Immature natural killer cell (primary cell): ENCODE results near the gene GRM8. TPM values are rescaled to one million over a fixed set of nuclear protein-coding genes. Genes with fewer than 3 reads are reported as not detected.

Experiments used
- DNase-seq, 3 donors: peaks; one replicate each; pipeline ENCODE4 v3.0.0; 2022; ENCODE audit warnings: mixed read lengths in 1 of 3
- H3K27ac Mint-ChIP-seq, 6 donors: one replicate each; pipeline ENCODE4 v1.8.0; 2020; ENCODE audit warnings: mixed read lengths in 6 of 6, mild to moderate bottlenecking in 5 of 6, inconsistent platforms in 4 of 6, moderate library complexity in 3 of 6
- H3K27me3 Mint-ChIP-seq, 3 donors: one replicate each; pipeline ENCODE4 v1.8.0; 2020 to 2021; ENCODE audit warnings: low read depth in 3 of 3, mild to moderate bottlenecking in 3 of 3, mixed read lengths in 3 of 3, moderate library complexity in 3 of 3, inconsistent platforms in 1 of 3
- H3K36me3 Mint-ChIP-seq, 3 donors: one replicate each; pipeline ENCODE4 v1.8.0; 2020; ENCODE audit warnings: mixed read lengths in 3 of 3, inconsistent platforms in 2 of 3, mild to moderate bottlenecking in 2 of 3
- H3K4me1 Mint-ChIP-seq, 2 donors: one replicate each; pipeline ENCODE4 v1.8.0; 2020; ENCODE audit warnings: inconsistent platforms in 2 of 2, mild to moderate bottlenecking in 2 of 2, mixed read lengths in 2 of 2, moderate library complexity in 1 of 2
- H3K4me3 Mint-ChIP-seq, 5 donors: one replicate each; pipeline ENCODE4 v1.8.0; 2020; ENCODE audit warnings: mild to moderate bottlenecking in 5 of 5, mixed read lengths in 5 of 5, inconsistent platforms in 3 of 5, moderate library complexity in 3 of 5
- H3K9me3 Mint-ChIP-seq, 6 donors: one replicate each; pipeline ENCODE4 v1.8.0; 2020; ENCODE audit warnings: mild to moderate bottlenecking in 6 of 6, mixed read lengths in 6 of 6, inconsistent platforms in 4 of 6, moderate library complexity in 3 of 6
- polyA plus RNA-seq, 3 donors: library from polyadenylated mRNA; unstranded; fragments of 300-500 nt; fragmentation: Illumina TruSeq; gene quantifications; one replicate each; pipeline ENCODE4 v1.2.3, GENCODE V29; 2021

The GRM8 gene
- polyA plus RNA-seq, 3 donors from 2014 or later, result not detected

GRCh38 chr7:126453104-126453503 lies 799.6 kb downstream of the GRM8 start:
- Mint-ChIP-seq H3K27me3 (no peaks in the 10 kb centered on the region), H3K36me3 (no peaks in the 10 kb centered on the region), H3K9me3 (peaks cover 8 to 35% (median 15%) of the 10 kb centered on the region in 6 donors), H3K4me1 (no peaks in the 10 kb centered on the region), H3K27ac (no peak overlapping the region), H3K4me3 (no peak overlapping the region)
- no peak for DNase-seq

- Mint-ChIP-seq H3K4me3 (no peak overlapping the region), H3K27ac (no peak overlapping the region), H3K27me3 (no peaks in the 10 kb centered on the region), H3K9me3 (peaks cover 3 to 41% (median 16%) of the 10 kb centered on the region in 6 donors), H3K36me3 (no peaks in the 10 kb centered on the region), H3K4me1 (no peaks in the 10 kb centered on the region)
- no peak for DNase-seq
These were observed 802.5 kb downstream of the GRM8 start for GRCh38 chr7:126450269-126450671.

- H3K36me3 Mint-ChIP-seq, result no peaks in the 10 kb centered on the region
- peaks cover 0 to 1% (median 0%) of the 10 kb centered on the region in 3 donors for H3K27me3 Mint-ChIP-seq
- H3K4me3 Mint-ChIP-seq, result no peak overlapping the region
- no peaks in the 10 kb centered on the region for H3K4me1 Mint-ChIP-seq
- peaks cover 3 to 40% (median 14%) of the 10 kb centered on the region in 6 donors for H3K9me3 Mint-ChIP-seq
- H3K27ac Mint-ChIP-seq, result no peak overlapping the region
- DNase-seq, result no peak
These were observed 803.0 kb downstream of the GRM8 start for GRCh38 chr7:126449611-126450268.

GRCh38 chr7:126447984-126448383 lies 804.8 kb downstream of the GRM8 start:
- Mint-ChIP-seq H3K27ac (no peak overlapping the region), H3K4me1 (no peaks in the 10 kb centered on the region), H3K27me3 (peaks cover 0 to 1% (median 0%) of the 10 kb centered on the region in 3 donors), H3K4me3 (no peak overlapping the region), H3K9me3 (peaks cover 0 to 32% (median 11%) of the 10 kb centered on the region in 6 donors), H3K36me3 (no peaks in the 10 kb centered on the region)
- no peak for DNase-seq

- H3K36me3 Mint-ChIP-seq, result no peaks in the 10 kb centered on the region
- no peak overlapping the region for H3K4me3 Mint-ChIP-seq
- no peaks in the 10 kb centered on the region for H3K4me1 Mint-ChIP-seq
- H3K27me3 Mint-ChIP-seq, result peaks cover 0 to 1% (median 0%) of the 10 kb centered on the region in 3 donors
- DNase-seq, result no peak
- H3K27ac Mint-ChIP-seq, result no peak overlapping the region
- H3K9me3 Mint-ChIP-seq, result peaks cover 0 to 23% (median 5%) of the 10 kb centered on the region in 6 donors
These were observed 806.8 kb downstream of the GRM8 start for GRCh38 chr7:126445991-126446390.

- no peaks in the 10 kb centered on the region for H3K4me1 Mint-ChIP-seq
- peaks cover 0 to 19% (median 6%) of the 10 kb centered on the region in 6 donors for H3K9me3 Mint-ChIP-seq
- H3K27me3 Mint-ChIP-seq, result peaks cover 0 to 1% (median 0%) of the 10 kb centered on the region in 3 donors
- no peak for DNase-seq
- H3K27ac Mint-ChIP-seq, result no peak overlapping the region
- H3K36me3 Mint-ChIP-seq, result no peaks in the 10 kb centered on the region
- no peak overlapping the region for H3K4me3 Mint-ChIP-seq
These were observed 808.8 kb downstream of the GRM8 start for GRCh38 chr7:126443951-126444350.

- Mint-ChIP-seq H3K27me3 (peaks cover 0 to 1% (median 0%) of the 10 kb centered on the region in 3 donors), H3K9me3 (peaks cover 2 to 23% (median 5%) of the 10 kb centered on the region in 6 donors), H3K4me1 (no peaks in the 10 kb centered on the region), H3K4me3 (no peak overlapping the region), H3K36me3 (no peaks in the 10 kb centered on the region), H3K27ac (no peak overlapping the region)
- DNase-seq, result no peak
These were observed 809.8 kb downstream of the GRM8 start for GRCh38 chr7:126442908-126443307.

GRCh38 chr7:126441745-126442144 lies 811.0 kb downstream of the GRM8 start:
- H3K27me3 Mint-ChIP-seq, result peaks cover 0 to 1% (median 0%) of the 10 kb centered on the region in 3 donors
- no peak overlapping the region for H3K27ac Mint-ChIP-seq
- no peaks in the 10 kb centered on the region for H3K4me1 Mint-ChIP-seq
- DNase-seq, result no peak
- no peaks in the 10 kb centered on the region for H3K36me3 Mint-ChIP-seq
- H3K9me3 Mint-ChIP-seq, result peaks cover 2 to 15% (median 4%) of the 10 kb centered on the region in 6 donors
- H3K4me3 Mint-ChIP-seq, result no peak overlapping the region

- DNase-seq, result no peak
- Mint-ChIP-seq H3K27me3 (peaks cover 0 to 1% (median 0%) of the 10 kb centered on the region in 3 donors), H3K36me3 (no peaks in the 10 kb centered on the region), H3K27ac (no peak overlapping the region), H3K4me3 (no peak overlapping the region), H3K9me3 (peaks cover 2 to 13% (median 6%) of the 10 kb centered on the region in 6 donors), H3K4me1 (no peaks in the 10 kb centered on the region)
These were observed 812.2 kb downstream of the GRM8 start for GRCh38 chr7:126440542-126440941.

- H3K36me3 Mint-ChIP-seq, result no peaks in the 10 kb centered on the region
- no peak overlapping the region for H3K27ac Mint-ChIP-seq
- peaks cover 0 to 3% (median 0%) of the 10 kb centered on the region in 3 donors for H3K27me3 Mint-ChIP-seq
- H3K4me1 Mint-ChIP-seq, result no peaks in the 10 kb centered on the region
- H3K4me3 Mint-ChIP-seq, result no peak overlapping the region
- peaks cover 4 to 29% (median 12%) of the 10 kb centered on the region in 6 donors for H3K9me3 Mint-ChIP-seq
- DNase-seq, result no peak
These were observed 816.4 kb downstream of the GRM8 start for GRCh38 chr7:126436213-126436868.

GRCh38 chr7:126426652-126427051 lies 826.1 kb downstream of the GRM8 start:
- Mint-ChIP-seq H3K36me3 (no peaks in the 10 kb centered on the region), H3K4me1 (no peaks in the 10 kb centered on the region), H3K4me3 (no peak overlapping the region), H3K27ac (no peak overlapping the region), H3K9me3 (peaks cover 10 to 43% (median 24%) of the 10 kb centered on the region in 6 donors), H3K27me3 (no peaks in the 10 kb centered on the region)
- no peak for DNase-seq

GRCh38 chr7:126424985-126425384 lies 827.8 kb downstream of the GRM8 start:
- Mint-ChIP-seq H3K4me1 (no peaks in the 10 kb centered on the region), H3K4me3 (no peak overlapping the region), H3K9me3 (peaks cover 8 to 45% (median 26%) of the 10 kb centered on the region in 6 donors), H3K27me3 (no peaks in the 10 kb centered on the region), H3K36me3 (no peaks in the 10 kb centered on the region), H3K27ac (no peak overlapping the region)
- DNase-seq, result no peak

GRCh38 chr7:126419047-126419446 lies 833.7 kb downstream of the GRM8 start:
- H3K4me3 Mint-ChIP-seq, result no peak overlapping the region
- H3K27ac Mint-ChIP-seq, result no peak overlapping the region
- no peak for DNase-seq
- H3K9me3 Mint-ChIP-seq, result peaks cover 3 to 33% (median 15%) of the 10 kb centered on the region in 6 donors
- no peaks in the 10 kb centered on the region for H3K4me1 Mint-ChIP-seq
- H3K27me3 Mint-ChIP-seq, result no peaks in the 10 kb centered on the region
- no peaks in the 10 kb centered on the region for H3K36me3 Mint-ChIP-seq

GRCh38 chr7:126411821-126412383 lies 840.8 kb downstream of the GRM8 start:
- Mint-ChIP-seq H3K4me1 (no peaks in the 10 kb centered on the region), H3K27ac (no peak overlapping the region), H3K4me3 (no peak overlapping the region), H3K27me3 (peaks cover 0 to 2% (median 1%) of the 10 kb centered on the region in 3 donors), H3K9me3 (peaks cover 0 to 20% (median 7%) of the 10 kb centered on the region in 6 donors), H3K36me3 (no peaks in the 10 kb centered on the region)
- DNase-seq, result no peak
